WTC11 (cell line): ENCODE results near the gene PTPRF. TPM values are rescaled to one million over a fixed set of nuclear protein-coding genes. Genes with fewer than 3 reads are reported as not detected.

Experiments
- ATAC-seq: fragments of 200-7000 bp; cut with Tn5 transposase; 2 replicates; pipeline ENCODE4 v1.10.0; 2021; ENCODE audit warnings: mild to moderate bottlenecking, moderate library complexity
- CTCF ChIA-PET: fragments of 300-600 bp; sonication (Branson Sonifier 250); formaldehyde crosslinking; loops from one replicate; lab custom pipeline; 2021; ENCODE audit warnings: antibody characterized with exemption; lab: Charles Lee
- POLR2A ChIA-PET: fragments of 350-600 bp; sonication (Branson Sonifier 250); formaldehyde crosslinking; loops from one replicate; lab custom pipeline; 2021; ENCODE audit warnings: antibody characterized with exemption; lab: Charles Lee
- DNase-seq: peaks from one replicate; pipeline ENCODE4 v3.0.0; 2021; ENCODE audit warnings: low spot score
- H3K27ac Mint-ChIP-seq: 2 replicates; pipeline ENCODE4 v1.8.0; 2021; ENCODE audit warnings: mixed read lengths
- H3K27me3 Mint-ChIP-seq: 2 replicates; pipeline ENCODE4 v1.8.0; 2021; ENCODE audit warnings: low read depth, mild to moderate bottlenecking, moderate library complexity, mixed read lengths
- H3K36me3 Mint-ChIP-seq: 2 replicates; pipeline ENCODE4 v1.8.0; 2021; ENCODE audit warnings: mixed read lengths
- H3K4me1 Mint-ChIP-seq: 2 replicates; pipeline ENCODE4 v1.8.0; 2022; ENCODE audit warnings: mixed read lengths
- H3K4me3 Mint-ChIP-seq: 2 replicates; pipeline ENCODE4 v1.8.0; 2021; ENCODE audit warnings: mild to moderate bottlenecking, moderate library complexity, mixed read lengths
- H3K9me3 Mint-ChIP-seq: 2 replicates; pipeline ENCODE4 v1.8.0; 2021; ENCODE audit warnings: mixed read lengths
- ATF1 ChIP-seq: sonication (generic); formaldehyde crosslinking; IDR thresholded peaks from 2 replicates; pipeline ENCODE4 v1.8.1; 2023; ENCODE audit warnings: mild to moderate bottlenecking, moderate library complexity, missing genetic modification reagents
- CBFB ChIP-seq: sonication (generic); formaldehyde crosslinking; IDR thresholded peaks from 2 replicates; pipeline ENCODE4 v1.8.1; 2022; ENCODE audit warnings: mild to moderate bottlenecking, low read depth, missing genetic modification reagents
- CREB1 ChIP-seq: sonication (generic); formaldehyde crosslinking; IDR thresholded peaks from 2 replicates; pipeline ENCODE4 v1.8.0; 2023; ENCODE audit warnings: mild to moderate bottlenecking, missing genetic modification reagents
- E2F1 ChIP-seq: sonication (generic); formaldehyde crosslinking; IDR thresholded peaks from 2 replicates; pipeline ENCODE4 v1.8.0; 2022; ENCODE audit warnings: mild to moderate bottlenecking, missing genetic modification reagents
- FOXP1 ChIP-seq: sonication (generic); formaldehyde crosslinking; IDR thresholded peaks from 2 replicates; pipeline ENCODE4 v1.8.0; 2022; ENCODE audit warnings: missing genetic modification reagents, mild to moderate bottlenecking, moderate library complexity, borderline replicate concordance
- GABPB1 ChIP-seq: sonication (generic); formaldehyde crosslinking; IDR thresholded peaks from 2 replicates; pipeline ENCODE4 v1.8.1; 2023; ENCODE audit warnings: mild to moderate bottlenecking, missing genetic modification reagents
- GTF2I ChIP-seq: fragments of 250-450 bp; sonication (Bioruptor Pico); conservative IDR thresholded peaks from 2 replicates; pipeline ENCODE4 v1.4.0; 2021; ENCODE audit warnings: mild to moderate bottlenecking
- MYBL2 ChIP-seq: sonication (generic); formaldehyde crosslinking; IDR thresholded peaks from 2 replicates; pipeline ENCODE4 v1.8.1; 2023; ENCODE audit warnings: mild to moderate bottlenecking, moderate library complexity, missing genetic modification reagents
- NR2C2 ChIP-seq: sonication (generic); formaldehyde crosslinking; IDR thresholded peaks from 2 replicates; pipeline ENCODE4 v1.8.0; 2022; ENCODE audit warnings: mild to moderate bottlenecking, missing genetic modification reagents
- RORB ChIP-seq: fragments of 250-450 bp; sonication (Bioruptor Pico); IDR thresholded peaks from 2 replicates; pipeline ENCODE4 v1.9.0; 2021; ENCODE audit warnings: mild to moderate bottlenecking
- SMAD4 ChIP-seq: sonication (generic); formaldehyde crosslinking; IDR thresholded peaks from 2 replicates; pipeline ENCODE4 v1.8.0; 2022; ENCODE audit warnings: mild to moderate bottlenecking, missing genetic modification reagents
- USF1 ChIP-seq: sonication (generic); formaldehyde crosslinking; IDR thresholded peaks from 2 replicates; pipeline ENCODE4 v1.8.0; 2022; ENCODE audit warnings: mild to moderate bottlenecking, missing genetic modification reagents
- ZNF138 ChIP-seq: sonication (generic); formaldehyde crosslinking; conservative IDR thresholded peaks from 2 replicates; pipeline ENCODE4 v1.8.1; 2022; ENCODE audit warnings: mild to moderate bottlenecking, moderate library complexity, missing genetic modification reagents
- ZNF281 ChIP-seq: sonication (generic); formaldehyde crosslinking; IDR thresholded peaks from 2 replicates; pipeline ENCODE4 v1.8.0; 2023; ENCODE audit warnings: mild to moderate bottlenecking, missing genetic modification reagents
- ZNF317 ChIP-seq: sonication (generic); formaldehyde crosslinking; IDR thresholded peaks from 2 replicates; pipeline ENCODE4 v1.8.1; 2023; ENCODE audit warnings: low read depth, mild to moderate bottlenecking, moderate library complexity, missing genetic modification reagents, borderline replicate concordance
- total RNA-seq: library from RNA; stranded (reverse); gene quantifications from 3 replicates; pipeline ENCODE4 v1.2.3, GENCODE V29; 2021
- TF ChIP-seq, protein P1 (sequence below): fragments of 200-600 bp; IDR thresholded peaks from 2 replicates; pipeline ENCODE4 v1.8.0; 2022; ENCODE audit warnings: antibody characterized with exemption
- TF ChIP-seq, protein P2 (sequence below): sonication (generic); formaldehyde crosslinking; IDR thresholded peaks from 2 replicates; pipeline ENCODE4 v1.8.0; 2022; ENCODE audit warnings: mild to moderate bottlenecking, missing genetic modification reagents
- TF ChIP-seq, protein P3 (sequence below): sonication (generic); formaldehyde crosslinking; conservative IDR thresholded peaks from 2 replicates; pipeline ENCODE4 v1.8.1; 2023; ENCODE audit warnings: mild to moderate bottlenecking, low read depth, missing genetic modification reagents, moderate library complexity
- TF ChIP-seq, protein P4 (sequence below): sonication (generic); formaldehyde crosslinking; IDR thresholded peaks from 2 replicates; pipeline ENCODE4 v1.8.1; 2022; ENCODE audit warnings: mild to moderate bottlenecking, missing genetic modification reagents, moderate library complexity, borderline replicate concordance
- TF ChIP-seq, protein P5 (sequence below): sonication (generic); formaldehyde crosslinking; IDR thresholded peaks from 2 replicates; pipeline ENCODE4 v1.8.0; 2022; ENCODE audit warnings: mild to moderate bottlenecking, missing genetic modification reagents
- TF ChIP-seq, protein P6 (sequence below): sonication (generic); formaldehyde crosslinking; IDR thresholded peaks from 2 replicates; pipeline ENCODE4 v1.8.0; 2022; ENCODE audit warnings: missing genetic modification reagents

The PTPRF gene
- total RNA-seq, 1 experiment from 2014 or later: 248 TPM

GRCh38 chr1:43529206-43529731 lies 1.4 kb upstream of the PTPRF start:
- ATAC-seq (peak; percentile 45), DNase-seq (peak; percentile 89)
- CTCF ChIA-PET: interaction anchor here (0.6 to 3.1 kb wide), 19 partner anchors 9 to 825 kb away, joined by 3 to 23 read pairs (median 4); partner anchors contain the start of genes ARTN and ST3GAL3
- Mint-ChIP-seq H3K27me3 (peaks cover 10% of the 10 kb centered on the region), H3K27ac (no peak overlapping the region), H3K4me3 (peak overlapping the region; percentile 91), H3K4me1 (peaks cover 36% of the 10 kb centered on the region), H3K36me3 (no peaks in the 10 kb centered on the region), H3K9me3 (no peaks in the 10 kb centered on the region)
- POLR2A ChIA-PET: interaction anchor here (2.0 kb wide), 1 partner anchor 29 kb away, joined by 6 read pairs; no protein-coding TSS in a partner anchor
- TF ChIP-seq, protein P1, sequence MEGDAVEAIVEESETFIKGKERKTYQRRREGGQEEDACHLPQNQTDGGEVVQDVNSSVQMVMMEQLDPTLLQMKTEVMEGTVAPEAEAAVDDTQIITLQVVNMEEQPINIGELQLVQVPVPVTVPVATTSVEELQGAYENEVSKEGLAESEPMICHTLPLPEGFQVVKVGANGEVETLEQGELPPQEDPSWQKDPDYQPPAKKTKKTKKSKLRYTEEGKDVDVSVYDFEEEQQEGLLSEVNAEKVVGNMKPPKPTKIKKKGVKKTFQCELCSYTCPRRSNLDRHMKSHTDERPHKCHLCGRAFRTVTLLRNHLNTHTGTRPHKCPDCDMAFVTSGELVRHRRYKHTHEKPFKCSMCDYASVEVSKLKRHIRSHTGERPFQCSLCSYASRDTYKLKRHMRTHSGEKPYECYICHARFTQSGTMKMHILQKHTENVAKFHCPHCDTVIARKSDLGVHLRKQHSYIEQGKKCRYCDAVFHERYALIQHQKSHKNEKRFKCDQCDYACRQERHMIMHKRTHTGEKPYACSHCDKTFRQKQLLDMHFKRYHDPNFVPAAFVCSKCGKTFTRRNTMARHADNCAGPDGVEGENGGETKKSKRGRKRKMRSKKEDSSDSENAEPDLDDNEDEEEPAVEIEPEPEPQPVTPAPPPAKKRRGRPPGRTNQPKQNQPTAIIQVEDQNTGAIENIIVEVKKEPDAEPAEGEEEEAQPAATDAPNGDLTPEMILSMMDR: peak; percentile 85
- TF ChIP-seq ZNF281 (CRISPR knock-in tag) (no peak), CREB1 (CRISPR knock-in tag) (no peak), FOXP1 (CRISPR knock-in tag) (no peak), RORB (CRISPR knock-in tag) (no peak), E2F1 (CRISPR knock-in tag) (no peak), ZNF138 (no peak), NR2C2 (CRISPR knock-in tag) (no peak), CBFB (CRISPR knock-in tag) (no peak), GTF2I (CRISPR knock-in tag) (no peak), ZNF317 (CRISPR knock-in tag) (no peak), ATF1 (CRISPR knock-in tag) (no peak), SMAD4 (no peak), GABPB1 (CRISPR knock-in tag) (0 out of 2 replicates have a peak, but pooled peaks have one; percentile 15), MYBL2 (CRISPR knock-in tag) (no peak), USF1 (CRISPR knock-in tag) (peak; percentile 88)
- TF ChIP-seq, protein P2, sequence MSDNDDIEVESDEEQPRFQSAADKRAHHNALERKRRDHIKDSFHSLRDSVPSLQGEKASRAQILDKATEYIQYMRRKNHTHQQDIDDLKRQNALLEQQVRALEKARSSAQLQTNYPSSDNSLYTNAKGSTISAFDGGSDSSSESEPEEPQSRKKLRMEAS (CRISPR knock-in tag): no peak; the same call in 1 of the 2 replicates
- TF ChIP-seq, protein P3, sequence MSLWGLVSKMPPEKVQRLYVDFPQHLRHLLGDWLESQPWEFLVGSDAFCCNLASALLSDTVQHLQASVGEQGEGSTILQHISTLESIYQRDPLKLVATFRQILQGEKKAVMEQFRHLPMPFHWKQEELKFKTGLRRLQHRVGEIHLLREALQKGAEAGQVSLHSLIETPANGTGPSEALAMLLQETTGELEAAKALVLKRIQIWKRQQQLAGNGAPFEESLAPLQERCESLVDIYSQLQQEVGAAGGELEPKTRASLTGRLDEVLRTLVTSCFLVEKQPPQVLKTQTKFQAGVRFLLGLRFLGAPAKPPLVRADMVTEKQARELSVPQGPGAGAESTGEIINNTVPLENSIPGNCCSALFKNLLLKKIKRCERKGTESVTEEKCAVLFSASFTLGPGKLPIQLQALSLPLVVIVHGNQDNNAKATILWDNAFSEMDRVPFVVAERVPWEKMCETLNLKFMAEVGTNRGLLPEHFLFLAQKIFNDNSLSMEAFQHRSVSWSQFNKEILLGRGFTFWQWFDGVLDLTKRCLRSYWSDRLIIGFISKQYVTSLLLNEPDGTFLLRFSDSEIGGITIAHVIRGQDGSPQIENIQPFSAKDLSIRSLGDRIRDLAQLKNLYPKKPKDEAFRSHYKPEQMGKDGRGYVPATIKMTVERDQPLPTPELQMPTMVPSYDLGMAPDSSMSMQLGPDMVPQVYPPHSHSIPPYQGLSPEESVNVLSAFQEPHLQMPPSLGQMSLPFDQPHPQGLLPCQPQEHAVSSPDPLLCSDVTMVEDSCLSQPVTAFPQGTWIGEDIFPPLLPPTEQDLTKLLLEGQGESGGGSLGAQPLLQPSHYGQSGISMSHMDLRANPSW (CRISPR knock-in tag): no peak
- TF ChIP-seq, protein P4, sequence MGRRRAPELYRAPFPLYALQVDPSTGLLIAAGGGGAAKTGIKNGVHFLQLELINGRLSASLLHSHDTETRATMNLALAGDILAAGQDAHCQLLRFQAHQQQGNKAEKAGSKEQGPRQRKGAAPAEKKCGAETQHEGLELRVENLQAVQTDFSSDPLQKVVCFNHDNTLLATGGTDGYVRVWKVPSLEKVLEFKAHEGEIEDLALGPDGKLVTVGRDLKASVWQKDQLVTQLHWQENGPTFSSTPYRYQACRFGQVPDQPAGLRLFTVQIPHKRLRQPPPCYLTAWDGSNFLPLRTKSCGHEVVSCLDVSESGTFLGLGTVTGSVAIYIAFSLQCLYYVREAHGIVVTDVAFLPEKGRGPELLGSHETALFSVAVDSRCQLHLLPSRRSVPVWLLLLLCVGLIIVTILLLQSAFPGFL: no peak
- TF ChIP-seq, protein P5, sequence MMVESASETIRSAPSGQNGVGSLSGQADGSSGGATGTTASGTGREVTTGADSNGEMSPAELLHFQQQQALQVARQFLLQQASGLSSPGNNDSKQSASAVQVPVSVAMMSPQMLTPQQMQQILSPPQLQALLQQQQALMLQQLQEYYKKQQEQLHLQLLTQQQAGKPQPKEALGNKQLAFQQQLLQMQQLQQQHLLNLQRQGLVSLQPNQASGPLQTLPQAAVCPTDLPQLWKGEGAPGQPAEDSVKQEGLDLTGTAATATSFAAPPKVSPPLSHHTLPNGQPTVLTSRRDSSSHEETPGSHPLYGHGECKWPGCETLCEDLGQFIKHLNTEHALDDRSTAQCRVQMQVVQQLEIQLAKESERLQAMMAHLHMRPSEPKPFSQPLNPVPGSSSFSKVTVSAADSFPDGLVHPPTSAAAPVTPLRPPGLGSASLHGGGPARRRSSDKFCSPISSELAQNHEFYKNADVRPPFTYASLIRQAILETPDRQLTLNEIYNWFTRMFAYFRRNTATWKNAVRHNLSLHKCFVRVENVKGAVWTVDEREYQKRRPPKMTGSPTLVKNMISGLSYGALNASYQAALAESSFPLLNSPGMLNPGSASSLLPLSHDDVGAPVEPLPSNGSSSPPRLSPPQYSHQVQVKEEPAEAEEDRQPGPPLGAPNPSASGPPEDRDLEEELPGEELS (CRISPR knock-in tag): no peak
- TF ChIP-seq, protein P6, sequence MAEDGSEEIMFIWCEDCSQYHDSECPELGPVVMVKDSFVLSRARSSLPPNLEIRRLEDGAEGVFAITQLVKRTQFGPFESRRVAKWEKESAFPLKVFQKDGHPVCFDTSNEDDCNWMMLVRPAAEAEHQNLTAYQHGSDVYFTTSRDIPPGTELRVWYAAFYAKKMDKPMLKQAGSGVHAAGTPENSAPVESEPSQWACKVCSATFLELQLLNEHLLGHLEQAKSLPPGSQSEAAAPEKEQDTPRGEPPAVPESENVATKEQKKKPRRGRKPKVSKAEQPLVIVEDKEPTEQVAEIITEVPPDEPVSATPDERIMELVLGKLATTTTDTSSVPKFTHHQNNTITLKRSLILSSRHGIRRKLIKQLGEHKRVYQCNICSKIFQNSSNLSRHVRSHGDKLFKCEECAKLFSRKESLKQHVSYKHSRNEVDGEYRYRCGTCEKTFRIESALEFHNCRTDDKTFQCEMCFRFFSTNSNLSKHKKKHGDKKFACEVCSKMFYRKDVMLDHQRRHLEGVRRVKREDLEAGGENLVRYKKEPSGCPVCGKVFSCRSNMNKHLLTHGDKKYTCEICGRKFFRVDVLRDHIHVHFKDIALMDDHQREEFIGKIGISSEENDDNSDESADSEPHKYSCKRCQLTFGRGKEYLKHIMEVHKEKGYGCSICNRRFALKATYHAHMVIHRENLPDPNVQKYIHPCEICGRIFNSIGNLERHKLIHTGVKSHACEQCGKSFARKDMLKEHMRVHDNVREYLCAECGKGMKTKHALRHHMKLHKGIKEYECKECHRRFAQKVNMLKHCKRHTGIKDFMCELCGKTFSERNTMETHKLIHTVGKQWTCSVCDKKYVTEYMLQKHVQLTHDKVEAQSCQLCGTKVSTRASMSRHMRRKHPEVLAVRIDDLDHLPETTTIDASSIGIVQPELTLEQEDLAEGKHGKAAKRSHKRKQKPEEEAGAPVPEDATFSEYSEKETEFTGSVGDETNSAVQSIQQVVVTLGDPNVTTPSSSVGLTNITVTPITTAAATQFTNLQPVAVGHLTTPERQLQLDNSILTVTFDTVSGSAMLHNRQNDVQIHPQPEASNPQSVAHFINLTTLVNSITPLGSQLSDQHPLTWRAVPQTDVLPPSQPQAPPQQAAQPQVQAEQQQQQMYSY (CRISPR knock-in tag): no peak; the same call in 1 of the 2 replicates
